H1 (cell line): ENCODE data around the gene NTMT1. TPM values are rescaled to one million over a fixed set of nuclear protein-coding genes. Genes with fewer than 3 reads are reported as not detected.

ENCODE experiments used
- CTCF ChIA-PET: fragments of 300-600 bp; sonication (Branson Sonifier 250); formaldehyde crosslinking; loops from one replicate; lab custom pipeline; 2021; ENCODE audit not compliant: partially characterized antibody; lab: Charles Lee
- POLR2A ChIA-PET: fragments of 300-600 bp; sonication (Branson Sonifier 250); formaldehyde crosslinking; loops from one replicate; lab custom pipeline; 2021; ENCODE audit warnings: inconsistent platforms; ENCODE audit not compliant: partially characterized antibody; lab: Charles Lee
- DNase-seq, 2 experiments: peaks; one replicate each; pipeline versions ENCODE4 v3.0.0 to v3.0.0-alpha.2; 2010 to 2022; ENCODE audit warnings: low spot score in 2 of 2, low read depth in 1 of 2, mixed read lengths in 1 of 2
- FAIRE-seq: peaks from 2 replicates; lab custom pipeline; 2011; peaks lifted over from hg19 to GRCh38; lab: Jason Lieb, UNC
- H2AFZ ChIP-seq: 2 replicates; pipeline ENCODE4 v1.8.1; 2012; ENCODE audit warnings: low read length, inconsistent platforms
- H2AK5ac ChIP-seq: 2 replicates; pipeline ENCODE4 v1.6.1; 2013; ENCODE audit warnings: low read depth, low read length
- H2BK120ac ChIP-seq: replicated peaks from 2 replicates; pipeline ENCODE3; 2013; ENCODE audit warnings: low read depth, low read length, inconsistent platforms
- H2BK12ac ChIP-seq: 2 replicates; pipeline ENCODE4 v1.6.1; 2013; ENCODE audit warnings: low read depth, low read length
- H2BK15ac ChIP-seq: 2 replicates; pipeline ENCODE4 v1.6.1; 2013; ENCODE audit warnings: low read length
- H2BK20ac ChIP-seq: 2 replicates; pipeline ENCODE4 v1.6.1; 2013; ENCODE audit warnings: low read length
- H2BK5ac ChIP-seq: 2 replicates; pipeline ENCODE4 v1.6.1; 2013; ENCODE audit warnings: low read depth, low read length
- H3K14ac ChIP-seq: 2 replicates; pipeline ENCODE4 v1.6.1; 2013; ENCODE audit warnings: inconsistent platforms; ENCODE audit not compliant: insufficient read length
- H3K18ac ChIP-seq: 2 replicates; pipeline ENCODE4 v1.6.1; 2013; ENCODE audit warnings: low read length; ENCODE audit errors: extremely low read depth
- H3K23ac ChIP-seq: 2 replicates; pipeline ENCODE4 v1.6.1; 2013; ENCODE audit warnings: inconsistent platforms; ENCODE audit not compliant: insufficient read length
- H3K23me2 ChIP-seq: 2 replicates; pipeline ENCODE4 v1.6.1; 2013; ENCODE audit warnings: low read depth, low read length
- H3K27ac ChIP-seq: 2 replicates; pipeline ENCODE4 v1.6.1; 2011; ENCODE audit warnings: low read depth, low read length, inconsistent platforms
- H3K27me3 ChIP-seq, 4 experiments: replicated peaks in 1 of 4; 1 replicate in 1 of 4; 2 replicates in 3 of 4; pipeline versions ENCODE4 v1.6.1 to v1.8.1; 2011 to 2013; ENCODE audit warnings: low read length in 3 of 4, mild to moderate bottlenecking in 3 of 4, inconsistent platforms in 2 of 4, mixed read lengths in 2 of 4, moderate library complexity in 1 of 4; ENCODE audit not compliant: control insufficient read depth in 3 of 4, insufficient read depth in 3 of 4; ENCODE audit errors: extremely low read depth in 1 of 4
- H3K36me3 ChIP-seq, 4 experiments: 2 replicates each; pipeline versions ENCODE4 v1.6.1 to v1.8.1; 2011 to 2013; ENCODE audit warnings: mild to moderate bottlenecking in 4 of 4, low read length in 3 of 4, moderate library complexity in 2 of 4, control low read depth in 1 of 4, inconsistent platforms in 1 of 4; ENCODE audit not compliant: insufficient read depth in 4 of 4, control insufficient read depth in 2 of 4
- H3K4ac ChIP-seq: replicated peaks from 2 replicates; pipeline ENCODE3; 2013; ENCODE audit warnings: low read length, low read depth, mixed read lengths, inconsistent platforms; ENCODE audit not compliant: insufficient read length
- H3K4me1 ChIP-seq, 4 experiments: replicated peaks in 1 of 4; 1 replicate in 1 of 4; 2 replicates in 3 of 4; pipeline versions ENCODE4 v1.6.1 to v1.8.1; 2011 to 2013; ENCODE audit warnings: low read length in 3 of 4, inconsistent platforms in 2 of 4, mixed read lengths in 1 of 4; ENCODE audit not compliant: insufficient read depth in 4 of 4, control insufficient read depth in 3 of 4
- H3K4me2 ChIP-seq, 2 experiments: 2 replicates each; pipeline versions ENCODE4 v1.6.1 to v1.8.1; 2011 to 2013; ENCODE audit warnings: low read depth in 2 of 2, low read length in 2 of 2, control low read depth in 1 of 2, inconsistent platforms in 1 of 2, mild to moderate bottlenecking in 1 of 2; ENCODE audit not compliant: insufficient read depth in 1 of 2
- H3K4me3 ChIP-seq, 4 experiments: fragments of 200-600, 300-600 bp in 1 of 4; sonication (generic), shearing (Covaris generic), sonication (Bioruptor Twin) in 1 of 4; 2 replicates each; pipeline versions ENCODE4 v1.5.1 to v1.8.1; 2011 to 2016; ENCODE audit warnings: low read length in 4 of 4, low read depth in 3 of 4, control low read depth in 2 of 4, inconsistent platforms in 2 of 4, mild to moderate bottlenecking in 2 of 4, mixed read lengths in 1 of 4, moderate library complexity in 1 of 4; ENCODE audit not compliant: insufficient read depth in 2 of 4; ENCODE audit errors: extremely low read depth in 1 of 4
- H3K56ac ChIP-seq: replicated peaks from 2 replicates; pipeline ENCODE3; 2013; ENCODE audit warnings: low read depth, mild to moderate bottlenecking, mixed read lengths, low read length, inconsistent platforms; ENCODE audit not compliant: insufficient read length
- H3K79me1 ChIP-seq: 2 replicates; pipeline ENCODE4 v1.6.1; 2013; ENCODE audit warnings: low read depth, low read length, control low read depth
- H3K79me2 ChIP-seq, 2 experiments: 2 replicates each; pipeline versions ENCODE4 v1.6.1 to v1.8.1; 2012 to 2013; ENCODE audit warnings: low read length in 2 of 2, mild to moderate bottlenecking in 2 of 2, inconsistent platforms in 1 of 2; ENCODE audit not compliant: insufficient read depth in 2 of 2, control insufficient read depth in 1 of 2
- H3K9ac ChIP-seq, 4 experiments: replicated peaks in 1 of 4; 1 replicate in 1 of 4; 2 replicates in 3 of 4; pipeline versions ENCODE4 v1.6.1 to v1.8.1; 2011 to 2013; ENCODE audit warnings: low read depth in 3 of 4, low read length in 3 of 4, control low read depth in 2 of 4, mild to moderate bottlenecking in 2 of 4, moderate library complexity in 2 of 4, inconsistent platforms in 1 of 4; ENCODE audit errors: extremely low read depth in 1 of 4
- H3K9me3 ChIP-seq, 2 experiments: 2 replicates each; pipeline versions ENCODE4 v1.6.1 to v1.8.1; 2012 to 2013; ENCODE audit warnings: mild to moderate bottlenecking in 2 of 2, moderate library complexity in 2 of 2, control low read depth in 1 of 2, inconsistent platforms in 1 of 2, low read depth in 1 of 2, low read length in 1 of 2, mixed read lengths in 1 of 2; ENCODE audit not compliant: insufficient read depth in 2 of 2
- H4K20me1 ChIP-seq, 2 experiments: replicated peaks in 1 of 2; 2 replicates each; pipeline versions ENCODE3 to v1.8.1; 2011 to 2013; ENCODE audit warnings: inconsistent platforms in 2 of 2, low read length in 2 of 2, mild to moderate bottlenecking in 1 of 2; ENCODE audit not compliant: insufficient read depth in 2 of 2, control insufficient read depth in 1 of 2
- H4K5ac ChIP-seq: 2 replicates; pipeline ENCODE4 v1.6.1; 2013; ENCODE audit warnings: low read length, low read depth, mixed read lengths, inconsistent platforms; ENCODE audit not compliant: insufficient read length
- H4K8ac ChIP-seq: 2 replicates; pipeline ENCODE4 v1.8.0; 2013; ENCODE audit warnings: mild to moderate bottlenecking, moderate library complexity, low read length, inconsistent platforms; ENCODE audit not compliant: insufficient read depth; ENCODE audit errors: extremely low read depth
- H4K91ac ChIP-seq: replicated peaks from 2 replicates; pipeline ENCODE3; 2013; ENCODE audit warnings: low read length, mixed read lengths, inconsistent platforms; ENCODE audit not compliant: insufficient read length
- EZH2 ChIP-seq: fragments of 200-600 bp; sonication (generic); IDR thresholded peaks from 2 replicates; pipeline ENCODE4 v1.7.1; 2012; ENCODE audit warnings: low read depth, mild to moderate bottlenecking, moderate library complexity, low read length, inconsistent platforms; ENCODE audit not compliant: severe bottlenecking
- FOSL1 ChIP-seq: IDR thresholded peaks from 2 replicates; pipeline ENCODE4 v1.6.1; 2011; ENCODE audit warnings: mild to moderate bottlenecking, low read depth, low read length, moderate library complexity; ENCODE audit not compliant: insufficient read depth
- RNF2 ChIP-seq: fragments of 200-900, 300-1000 bp; sonication (generic); IDR thresholded peaks from 2 replicates; pipeline ENCODE4 v1.7.1; 2016; ENCODE audit warnings: borderline replicate concordance, low read depth, mild to moderate bottlenecking, antibody characterized with exemption, low read length; ENCODE audit not compliant: poor library complexity, severe bottlenecking; ENCODE audit errors: missing control alignments
- WGBS, 2 experiments: shearing (Covaris generic) in 1 of 2; methylation state at CpG; one replicate each; pipeline versions ENCODE4 v1.1.6 to v1.1.7; 2013 to 2015; ENCODE audit warnings: low lambda C conversion rate in 2 of 2, mixed read lengths in 2 of 2, inconsistent platforms in 1 of 2, low coverage in 1 of 2, missing lambda C conversion rate in 1 of 2; ENCODE audit not compliant: insufficient replicate concordance in 2 of 2, insufficient coverage in 1 of 2, insufficient read length in 1 of 2; ENCODE audit errors: extremely low coverage in 1 of 2, missing lambda C conversion rate in 1 of 2; 5-methylcytosine and 5-hydroxymethylcytosine counted together
- polyA plus RNA-seq, 7 experiments: library from polyadenylated mRNA; depleted of rRNA in 3 of 7; stranded (reverse) in 5 of 7; unstranded in 2 of 7; fragments of >200 nt in 5 of 7; fragments of 200-250 nt in 2 of 7; gene quantifications; 1 replicate in 5 of 7; 2 replicates in 1 of 7; 4 replicates in 1 of 7; pipeline versions ENCODE4 v1.2.1 to v1.2.3, GENCODE V29; 2011 to 2013; ENCODE audit warnings: missing spikeins in 2 of 7, mixed read lengths in 2 of 7
- total RNA-seq: library from RNA; stranded (reverse); fragmentation: NEBNext Ultra II Directional; extraction: Animal tissue kit (Norgen Biotek cat#: 25700); gene quantifications from 2 replicates; pipeline ENCODE4 v1.2.1, GENCODE V29; 2021
- TF ChIP-seq, protein P1 (sequence below): IDR thresholded peaks from 2 replicates; pipeline ENCODE4 v1.6.1; 2012; ENCODE audit warnings: inconsistent platforms
- TF ChIP-seq, protein P2 (sequence below): IDR thresholded peaks from 2 replicates; pipeline ENCODE4 v1.6.1; 2012; ENCODE audit warnings: inconsistent platforms

Gene NTMT1
- total and polyA plus RNA-seq, 2 of the 8 experiments (the other 6 are each of a cell fraction or from before 2014, with no cell fraction given): 66.8 to 70.2 TPM

GRCh38 chr9:129665389-129665775 lies 39.4 kb downstream of the NTMT1 start, which contains the start of gene PRRX2:
Gene PRRX2, plus strand, starts transcription at chr9:129665647. Its CDS starts 221 bp downstream, at chr9:129665868.
- Histone ChIP-seq H2AFZ (no peak within 1 kb of the TSS; the same call in 1 of the 2 replicates), H3K79me2 (no peaks in the 10 kb centered on the region), H2BK5ac (no peak within 1 kb of the TSS), H3K4me2 (peak within 1 kb of the TSS; percentile 52 to 72), H3K4me1 (peaks cover 0 to 7% (median 4%) of the 10 kb centered on the region in 4 experiments; a peak in 6 of 7 replicates), H2BK120ac (no peak within 1 kb of the TSS), H3K18ac (no peak within 1 kb of the TSS), H2BK20ac (no peak within 1 kb of the TSS), H4K20me1 (no peaks in the 10 kb centered on the region), H3K36me3 (no peaks in the 10 kb centered on the region), H3K23ac (no peak within 1 kb of the TSS), H3K9ac (peak within 1 kb of the TSS in 1 of 4 experiments; percentile 34; a peak in 2 of 7 replicates), H4K91ac (no peak within 1 kb of the TSS), H4K8ac (no peak within 1 kb of the TSS; the same call in 1 of the 2 replicates), H3K23me2 (peaks cover 9% of the 10 kb centered on the region; the same call in 1 of the 2 replicates), H3K79me1 (no peaks in the 10 kb centered on the region), H3K4me3 (peak within 1 kb of the TSS; percentile 32 to 77 (median 40)), H2BK12ac (peak within 1 kb of the TSS; percentile 50; the same call in 1 of the 2 replicates), H3K27ac (no peak within 1 kb of the TSS), H2BK15ac (no peak within 1 kb of the TSS), H3K14ac (no peak within 1 kb of the TSS), H3K9me3 (no peaks in the 10 kb centered on the region), H3K27me3 (peaks cover 9 to 30% (median 21%) of the 10 kb centered on the region in 4 experiments), H3K4ac (no peak within 1 kb of the TSS), H3K56ac (no peak within 1 kb of the TSS), H2AK5ac (no peak within 1 kb of the TSS), H4K5ac (no peak within 1 kb of the TSS)
- TF ChIP-seq EZH2 (peak; percentile 49), RNF2 (peak; percentile 31), FOSL1 (no peak)
- TF ChIP-seq, protein P1, sequence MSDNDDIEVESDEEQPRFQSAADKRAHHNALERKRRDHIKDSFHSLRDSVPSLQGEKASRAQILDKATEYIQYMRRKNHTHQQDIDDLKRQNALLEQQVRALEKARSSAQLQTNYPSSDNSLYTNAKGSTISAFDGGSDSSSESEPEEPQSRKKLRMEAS: peak; percentile 88
- TF ChIP-seq, protein P2, sequence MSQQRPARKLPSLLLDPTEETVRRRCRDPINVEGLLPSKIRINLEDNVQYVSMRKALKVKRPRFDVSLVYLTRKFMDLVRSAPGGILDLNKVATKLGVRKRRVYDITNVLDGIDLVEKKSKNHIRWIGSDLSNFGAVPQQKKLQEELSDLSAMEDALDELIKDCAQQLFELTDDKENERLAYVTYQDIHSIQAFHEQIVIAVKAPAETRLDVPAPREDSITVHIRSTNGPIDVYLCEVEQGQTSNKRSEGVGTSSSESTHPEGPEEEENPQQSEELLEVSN: peak; percentile 76
- FAIRE-seq (no peak), DNase-seq (peak in 1 of 2 experiments; percentile 75)
- POLR2A ChIA-PET: interaction anchor here (0.8 to 3.0 kb wide), 2 partner anchors 10 to 21 kb away, joined by 3 to 6 read pairs; no protein-coding TSS in a partner anchor
- CTCF ChIA-PET: interaction anchor here (0.6 to 2.9 kb wide), 2 partner anchors 11 to 119 kb away, joined by 4 to 7 read pairs; no protein-coding TSS in a partner anchor
- WGBS, 2 experiments: no CpG with 5 or more reads among the region's 37 CpGs
